Liver (tissue), 3 donors: Measurements from ENCODE around the gene SLC22A15.

ENCODE experiments used
- ATF3 ChIP-seq: IDR thresholded peaks from 2 replicates; pipeline ENCODE4 v1.6.1; 2016; ENCODE audit warnings: antibody characterized with exemption
- CTCF ChIP-seq: fragments of 150-350 bp; IDR thresholded peaks from 2 replicates; pipeline ENCODE4 v1.5.1; 2017; ENCODE audit warnings: improper control_type of control experiment, low read depth, low read length; ENCODE audit not compliant: missing input control
- FOXA1 ChIP-seq: IDR thresholded peaks from 2 replicates; pipeline ENCODE4 v1.6.1; 2016; ENCODE audit warnings: antibody characterized with exemption
- GABPA ChIP-seq, 2 donors: IDR thresholded peaks in 1 of 2; conservative IDR thresholded peaks in 1 of 2; 2 replicates each; pipeline ENCODE4 v1.6.1; 2016; ENCODE audit warnings: antibody characterized with exemption in 2 of 2, mild to moderate bottlenecking in 1 of 2, moderate library complexity in 1 of 2
- HNF4G ChIP-seq: IDR thresholded peaks from 2 replicates; pipeline ENCODE4 v1.6.1; 2016; ENCODE audit warnings: antibody characterized with exemption
- JUND ChIP-seq, 2 donors: IDR thresholded peaks; 2 replicates each; pipeline ENCODE4 v1.6.1; 2016; ENCODE audit warnings: antibody characterized with exemption in 2 of 2
- MAX ChIP-seq: IDR thresholded peaks from 2 replicates; pipeline ENCODE4 v1.6.1; 2016; ENCODE audit warnings: antibody characterized with exemption
- REST ChIP-seq: IDR thresholded peaks from 2 replicates; pipeline ENCODE4 v1.6.1; 2016; ENCODE audit warnings: antibody characterized with exemption, mild to moderate bottlenecking
- SP1 ChIP-seq: IDR thresholded peaks from 2 replicates; pipeline ENCODE4 v1.6.1; 2018; ENCODE audit warnings: antibody characterized with exemption, mild to moderate bottlenecking
- TAF1 ChIP-seq: conservative IDR thresholded peaks from 2 replicates; pipeline ENCODE4 v1.6.1; 2016; ENCODE audit warnings: antibody characterized with exemption, mild to moderate bottlenecking
- YY1 ChIP-seq: IDR thresholded peaks from 2 replicates; pipeline ENCODE4 v1.6.1; 2016; ENCODE audit warnings: antibody characterized with exemption, mild to moderate bottlenecking
- ZBTB33 ChIP-seq: IDR thresholded peaks from 2 replicates; pipeline ENCODE4 v1.6.1; 2016; ENCODE audit warnings: antibody characterized with exemption
- donor health status: healthy.
- donor health status: healthy.

- TF ChIP-seq CTCF (no peak), HNF4G (no peak), YY1 (no peak), TAF1 (no peak), JUND (IDR thresholded peaks at IDR 0.05) (no peak), GABPA (IDR thresholded peaks at IDR 0.05 in 1 of 2, conservative IDR thresholded peaks at IDR 0.05 in 1 of 2) (no peak), REST (no peak), FOXA1 (no peak), ATF3 (no peak), MAX (no peak), SP1 (no peak), ZBTB33 (no peak)
Observed at GRCh38 chr1:115955228-115955627, 21.1 kb upstream of the SLC22A15 start.
